G401.6 (cell line): ENCODE measurements around the gene AVPR2.

Source experiments
- FAIRE-seq: peaks from 2 replicates; lab custom pipeline; 2012; peaks lifted over from hg19 to GRCh38; lab: Jason Lieb, UNC

AVPR2 gene

DNA sequence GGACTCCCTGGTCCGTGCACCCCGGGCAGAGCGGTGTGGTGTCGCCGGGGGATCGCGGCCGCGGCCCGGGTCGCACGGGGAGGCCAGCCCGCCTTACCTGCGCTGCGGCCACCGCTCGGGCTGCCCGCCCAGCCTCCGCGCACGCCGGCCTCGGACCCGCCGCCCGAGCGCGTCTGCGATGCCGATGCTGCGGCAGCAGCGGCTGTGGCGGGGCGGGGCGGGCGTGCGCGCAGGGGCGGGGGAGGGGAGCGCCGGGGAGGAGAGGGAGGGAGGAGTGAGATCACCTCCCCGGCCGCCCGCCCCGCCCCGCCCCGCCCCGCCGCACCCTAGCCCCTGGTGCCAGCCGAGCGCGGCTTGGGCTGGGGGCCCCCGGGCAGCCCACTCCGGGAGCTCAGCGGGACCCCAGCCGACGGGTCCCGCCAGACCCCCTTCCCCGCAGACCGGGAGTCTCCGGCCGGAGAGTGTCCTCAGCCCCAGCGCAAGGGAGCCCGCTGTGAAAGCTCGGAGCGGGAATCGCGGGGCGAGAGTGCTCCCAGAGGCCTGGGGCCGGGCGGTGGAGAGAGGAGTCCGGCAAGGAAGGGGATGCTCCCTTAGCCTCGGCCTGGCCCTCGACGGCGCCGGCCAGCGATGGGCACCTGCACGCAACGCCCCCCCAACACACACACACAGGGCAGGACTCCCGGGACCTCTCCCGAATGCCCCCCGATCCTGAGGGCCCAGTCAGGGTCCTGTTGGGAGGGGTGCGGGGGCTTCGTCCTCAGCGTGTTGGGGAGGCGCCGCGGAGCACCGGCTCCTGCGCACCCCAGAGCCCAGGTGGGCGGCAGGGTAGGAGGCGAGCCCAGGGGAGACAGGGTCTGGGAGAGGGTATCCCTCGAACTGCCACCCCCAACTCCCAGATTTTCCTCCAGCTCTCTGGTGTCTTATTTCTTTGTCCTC, 18.2 kb upstream of the AVPR2 start, which contains the start of gene L1CAM:
Gene L1CAM, minus strand, starts transcription at position 206 of the 936 bp plus-strand sequence. CDS start 10,337 bp downstream, outside the sequence.
- FAIRE-seq, result no peak

DNA sequence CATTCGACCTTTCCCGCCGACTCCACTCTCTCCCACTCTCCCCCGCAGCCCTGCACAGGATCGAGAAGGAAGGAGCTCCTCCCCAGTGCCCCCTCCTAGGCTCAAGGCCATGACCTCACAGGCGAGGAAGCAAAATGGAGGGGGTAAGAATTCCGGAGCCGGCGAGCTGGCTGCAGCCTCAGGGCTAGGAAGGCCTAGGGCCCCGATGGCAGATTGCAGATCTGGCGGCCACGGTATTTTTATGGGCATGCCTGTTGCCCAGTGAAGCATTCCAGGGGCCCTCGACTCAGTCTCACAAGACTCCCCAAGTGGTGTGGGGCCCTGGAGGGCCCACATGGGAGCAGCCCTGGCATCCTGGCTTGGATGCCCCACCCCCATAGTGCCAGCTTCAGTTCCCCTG, 17.6 kb upstream of the AVPR2 start:
- peak; percentile 92 for FAIRE-seq

DNA sequence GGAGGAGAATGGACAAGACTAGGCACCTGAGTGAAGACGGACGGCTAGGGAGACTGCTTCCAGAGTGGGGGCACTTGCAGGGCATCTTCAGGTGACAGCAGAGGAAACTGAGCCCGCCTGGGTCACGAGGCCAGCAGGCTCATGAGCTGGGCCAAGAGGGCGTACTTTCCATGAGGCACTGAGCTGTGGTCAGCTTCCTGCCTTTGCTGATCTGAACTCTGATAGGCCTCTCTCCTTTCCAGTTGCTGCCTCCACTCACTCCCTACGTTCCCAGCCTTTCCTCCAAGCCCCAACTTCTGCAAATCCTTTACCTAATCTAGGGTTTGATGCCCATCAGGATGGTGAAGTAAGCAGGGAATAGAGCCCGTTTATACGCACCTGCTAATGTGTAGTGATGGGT, 17.1 kb upstream of the AVPR2 start:
- FAIRE-seq, result no peak

DNA sequence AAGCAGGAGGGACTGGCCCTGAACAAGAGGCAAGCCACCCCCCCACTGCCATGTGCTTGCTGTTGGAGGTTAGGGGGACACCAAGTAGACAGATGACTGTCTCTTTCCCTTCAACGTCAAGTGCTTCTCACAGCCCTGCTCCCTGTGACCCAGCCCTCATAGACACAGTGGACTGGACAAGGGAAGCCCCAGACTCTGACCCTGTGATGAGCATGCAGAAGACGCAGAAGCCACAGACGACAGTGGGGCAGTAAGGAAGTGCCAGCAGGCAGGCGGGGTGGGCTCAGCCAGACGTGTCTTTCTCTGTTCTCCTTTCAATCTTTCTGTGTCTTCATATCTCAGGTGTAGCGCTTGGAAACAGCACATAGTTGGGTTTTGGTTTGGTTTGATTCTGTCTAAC, 16.1 kb upstream of the AVPR2 start:
- no peak for FAIRE-seq

DNA sequence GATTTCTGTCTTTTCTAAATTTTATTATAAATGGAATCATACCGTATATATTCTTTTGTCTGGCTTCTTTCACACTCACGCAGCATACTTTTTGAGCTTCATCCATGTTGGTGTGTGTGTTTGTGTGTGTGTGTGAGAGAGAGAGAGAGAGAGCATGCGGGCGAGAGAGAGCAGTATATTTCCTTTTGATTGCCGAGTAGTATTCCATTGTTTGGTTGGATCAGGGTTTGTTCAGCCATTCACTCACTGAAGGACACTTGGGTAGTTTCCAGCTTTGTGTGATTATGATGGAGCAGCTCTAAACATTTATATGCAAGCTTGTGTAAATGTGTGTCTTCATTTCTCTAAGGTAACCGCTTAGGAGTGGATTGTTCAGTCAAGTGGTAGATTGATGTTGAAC, 15.3 kb upstream of the AVPR2 start:
- FAIRE-seq, result no peak

DNA sequence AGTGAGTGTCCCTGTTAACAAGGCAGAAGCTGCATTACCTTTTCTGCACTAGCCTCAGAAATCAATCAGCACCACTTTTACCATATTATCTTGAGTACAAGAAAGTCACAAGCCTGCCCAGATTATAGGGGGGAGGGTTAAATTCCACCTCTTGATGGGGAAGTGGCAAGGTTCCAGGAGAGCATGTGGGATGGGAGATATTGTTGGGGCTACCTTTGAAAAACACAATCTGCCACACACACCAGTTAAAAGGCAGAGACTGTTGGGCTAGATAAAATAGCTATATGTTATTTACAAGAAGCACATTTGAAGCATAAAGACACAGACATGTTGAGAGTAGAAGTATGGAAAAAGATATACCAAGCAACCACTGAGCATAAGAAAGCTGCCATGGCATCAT, 6.6 kb upstream of the AVPR2 start:
- no peak for FAIRE-seq

DNA sequence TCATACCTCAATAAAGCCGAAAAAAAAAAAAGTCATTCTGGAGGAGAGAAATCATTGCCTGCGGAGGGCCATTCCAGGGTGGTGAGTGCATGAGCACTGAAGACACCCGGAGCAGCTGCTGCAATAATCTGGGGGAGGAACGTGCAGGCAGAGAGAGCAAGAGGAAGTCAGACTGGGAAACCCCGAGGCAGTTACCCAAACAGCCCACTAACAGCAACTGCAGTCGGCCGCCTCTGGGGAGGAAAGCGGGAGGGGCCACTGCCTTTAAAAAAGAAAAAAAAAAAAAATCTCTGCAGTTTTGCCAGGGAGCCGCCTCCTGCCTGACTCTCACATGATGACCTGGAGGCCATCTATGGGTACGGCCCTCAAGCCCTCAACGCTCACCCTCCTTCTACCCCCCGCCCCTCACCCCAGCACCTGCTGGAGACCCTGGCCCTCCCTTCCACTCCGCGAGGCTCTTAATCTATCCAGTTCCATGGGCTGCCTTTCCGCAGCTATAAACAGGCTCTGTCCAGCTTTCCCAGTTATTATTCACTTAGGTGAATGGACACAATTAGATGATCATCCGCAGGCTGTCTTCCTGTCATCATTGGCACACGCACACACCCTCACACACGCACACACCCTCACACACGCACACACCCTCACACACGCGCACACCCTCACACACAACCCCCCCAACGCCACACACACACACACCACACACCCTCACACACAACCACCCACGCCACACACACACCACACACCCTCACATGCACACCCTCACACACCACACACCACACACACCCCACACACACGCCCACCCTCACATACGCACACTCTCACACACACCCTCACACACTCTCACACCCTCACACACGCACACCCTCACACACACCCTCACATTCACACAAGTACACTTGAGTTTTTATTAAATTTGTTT, 3.4 kb upstream of the AVPR2 start:
- peak; percentile 87 for FAIRE-seq

DNA sequence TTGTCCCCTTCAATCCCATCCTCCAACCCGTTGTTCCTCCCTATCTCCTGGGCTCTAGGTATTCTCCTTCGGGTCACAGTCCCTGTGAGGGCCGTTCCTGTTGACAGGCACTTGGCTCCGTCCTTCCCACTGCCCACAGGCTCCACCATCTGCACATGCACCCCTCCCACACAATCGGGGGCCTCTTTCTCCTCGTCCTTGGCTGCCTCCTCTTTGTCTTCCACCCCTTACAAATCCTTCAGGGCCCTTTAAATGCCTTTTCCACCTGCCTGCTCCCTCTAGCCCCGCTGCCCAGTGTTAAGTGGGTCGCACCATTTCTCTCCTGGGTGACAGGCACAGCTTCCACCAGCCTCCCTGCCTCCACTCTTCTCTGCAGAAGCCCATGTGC, 2.7 kb upstream of the AVPR2 start:
- FAIRE-seq, result no peak

DNA sequence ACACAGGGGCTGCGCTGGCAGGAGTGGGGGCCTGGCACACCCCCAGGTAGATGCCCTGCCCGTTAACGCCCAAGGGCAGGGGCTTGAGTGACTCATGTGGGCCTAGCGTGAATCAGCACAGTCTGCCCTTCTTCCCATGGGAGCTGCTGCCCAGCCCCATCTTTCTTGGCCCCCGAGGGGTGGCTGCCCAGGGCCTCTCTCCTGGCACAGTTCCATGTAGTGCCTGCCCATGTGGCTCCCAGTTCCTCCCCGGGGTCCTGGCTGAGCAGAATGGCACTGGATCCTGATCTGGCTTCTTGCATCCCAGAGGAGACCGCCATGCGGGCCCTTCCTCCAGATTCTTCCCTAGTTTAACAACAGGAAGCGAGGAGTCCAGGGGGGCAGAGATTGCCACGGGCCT, 2.1 kb upstream of the AVPR2 start:
- FAIRE-seq, result no peak

DNA sequence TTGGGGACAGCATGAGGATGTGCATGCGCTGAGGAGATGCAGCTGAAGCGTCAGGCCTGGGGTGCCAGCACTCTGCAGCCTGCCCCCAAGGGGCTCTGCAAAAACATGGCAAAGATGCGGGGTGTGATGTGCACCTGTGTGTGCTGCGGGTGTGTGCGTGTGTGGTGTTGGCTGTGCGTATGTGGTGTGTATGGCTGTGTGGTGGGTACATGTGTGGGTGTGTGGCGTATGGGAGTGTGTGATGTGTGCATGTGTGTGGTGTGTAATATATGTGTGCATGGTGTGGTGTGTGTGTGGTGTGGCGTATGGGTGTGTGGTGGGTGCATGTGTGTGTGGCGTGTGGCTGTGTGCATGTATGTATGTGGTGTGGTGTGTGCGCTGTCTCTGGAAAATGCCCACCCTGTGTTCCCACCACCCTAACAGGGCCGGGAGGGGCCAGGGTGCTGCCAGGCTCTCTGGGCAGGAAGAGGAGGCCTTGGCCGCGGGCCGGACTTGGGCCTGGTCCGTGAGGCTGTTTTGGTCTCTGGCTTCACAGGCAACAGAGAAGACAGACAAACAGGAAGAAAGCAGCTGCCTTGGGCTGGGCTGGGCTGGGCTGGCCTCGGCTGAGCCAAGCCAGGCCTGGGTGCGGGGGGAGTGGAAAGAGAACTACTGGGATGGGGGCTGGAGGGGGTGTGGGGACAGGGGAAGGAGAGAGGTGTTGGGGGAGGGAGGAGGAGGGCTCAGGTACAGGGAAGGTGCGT, 1.1 kb upstream of the AVPR2 start:
- no peak for FAIRE-seq

DNA sequence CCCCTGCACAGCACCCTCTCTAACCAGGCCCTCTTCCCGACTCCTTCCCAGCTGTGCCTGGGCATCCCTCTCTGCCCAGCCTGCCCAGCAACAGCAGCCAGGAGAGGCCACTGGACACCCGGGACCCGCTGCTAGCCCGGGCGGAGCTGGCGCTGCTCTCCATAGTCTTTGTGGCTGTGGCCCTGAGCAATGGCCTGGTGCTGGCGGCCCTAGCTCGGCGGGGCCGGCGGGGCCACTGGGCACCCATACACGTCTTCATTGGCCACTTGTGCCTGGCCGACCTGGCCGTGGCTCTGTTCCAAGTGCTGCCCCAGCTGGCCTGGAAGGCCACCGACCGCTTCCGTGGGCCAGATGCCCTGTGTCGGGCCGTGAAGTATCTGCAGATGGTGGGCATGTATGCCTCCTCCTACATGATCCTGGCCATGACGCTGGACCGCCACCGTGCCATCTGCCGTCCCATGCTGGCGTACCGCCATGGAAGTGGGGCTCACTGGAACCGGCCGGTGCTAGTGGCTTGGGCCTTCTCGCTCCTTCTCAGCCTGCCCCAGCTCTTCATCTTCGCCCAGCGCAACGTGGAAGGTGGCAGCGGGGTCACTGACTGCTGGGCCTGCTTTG, 1.1 kb downstream of the AVPR2 start:
- FAIRE-seq, result no peak

DNA sequence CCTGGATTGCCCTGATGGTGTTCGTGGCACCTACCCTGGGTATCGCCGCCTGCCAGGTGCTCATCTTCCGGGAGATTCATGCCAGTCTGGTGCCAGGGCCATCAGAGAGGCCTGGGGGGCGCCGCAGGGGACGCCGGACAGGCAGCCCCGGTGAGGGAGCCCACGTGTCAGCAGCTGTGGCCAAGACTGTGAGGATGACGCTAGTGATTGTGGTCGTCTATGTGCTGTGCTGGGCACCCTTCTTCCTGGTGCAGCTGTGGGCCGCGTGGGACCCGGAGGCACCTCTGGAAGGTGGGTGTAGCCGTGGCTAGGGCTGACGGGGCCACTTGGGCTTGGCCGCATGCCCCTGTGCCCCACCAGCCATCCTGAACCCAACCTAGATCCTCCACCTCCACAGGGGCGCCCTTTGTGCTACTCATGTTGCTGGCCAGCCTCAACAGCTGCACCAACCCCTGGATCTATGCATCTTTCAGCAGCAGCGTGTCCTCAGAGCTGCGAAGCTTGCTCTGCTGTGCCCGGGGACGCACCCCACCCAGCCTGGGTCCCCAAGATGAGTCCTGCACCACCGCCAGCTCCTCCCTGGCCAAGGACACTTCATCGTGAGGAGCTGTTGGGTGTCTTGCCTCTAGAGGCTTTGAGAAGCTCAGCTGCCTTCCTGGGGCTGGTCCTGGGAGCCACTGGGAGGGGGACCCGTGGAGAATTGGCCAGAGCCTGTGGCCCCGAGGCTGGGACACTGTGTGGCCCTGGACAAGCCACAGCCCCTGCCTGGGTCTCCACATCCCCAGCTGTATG, 1.8 kb downstream of the AVPR2 start:
- FAIRE-seq, result no peak

DNA sequence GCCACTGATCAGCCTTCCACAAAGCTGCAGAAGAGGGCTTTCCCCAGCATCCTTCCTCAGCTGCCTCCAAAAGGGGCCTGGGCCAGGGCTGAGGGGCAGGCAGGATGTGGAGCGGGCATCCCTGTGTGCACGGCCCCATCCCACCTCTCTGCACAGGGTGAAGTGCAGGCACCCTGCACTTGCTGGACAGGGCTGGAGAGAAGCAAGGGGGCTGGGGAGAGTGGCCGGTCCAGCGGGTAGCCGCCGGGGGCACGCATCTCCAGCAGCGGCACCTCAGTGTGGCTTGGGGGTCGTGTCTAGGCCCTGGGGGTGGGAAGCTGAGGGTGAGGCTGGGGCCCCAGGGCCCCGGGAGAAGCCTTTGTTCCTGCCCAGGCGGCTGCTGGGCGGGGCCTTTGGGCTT, 3.0 kb downstream of the AVPR2 start:
- FAIRE-seq, result no peak

DNA sequence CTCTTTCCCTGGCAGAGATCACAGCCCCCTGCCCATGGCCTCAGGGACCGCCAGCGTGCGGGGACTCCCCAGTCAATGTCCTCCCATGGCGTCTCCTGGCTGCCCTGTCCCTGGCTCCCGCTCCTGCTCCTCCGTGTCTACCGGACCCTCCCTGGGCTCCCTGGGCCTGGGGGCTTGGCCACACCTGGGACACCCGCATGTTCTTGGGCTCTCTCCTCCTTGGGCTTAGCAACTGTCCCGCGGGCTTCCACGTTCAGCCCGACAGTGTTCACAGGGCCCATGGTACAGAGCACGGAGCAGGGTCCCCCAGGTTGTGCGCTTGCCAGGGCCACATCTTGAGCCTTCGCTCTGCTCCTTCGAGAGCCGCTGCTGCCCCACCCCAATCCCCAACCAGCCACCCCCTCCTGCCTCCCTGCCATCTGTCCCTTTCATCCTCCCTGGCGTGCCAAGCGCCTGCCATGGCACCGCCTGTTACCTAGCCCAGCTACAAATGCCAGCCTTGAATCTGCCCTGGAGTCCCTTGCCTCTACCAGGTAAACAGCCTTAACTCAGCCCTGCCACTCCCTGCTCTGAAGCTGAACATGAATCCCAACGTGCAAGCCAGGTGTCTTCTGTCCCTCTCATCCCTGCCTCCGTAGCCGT, 3.9 kb downstream of the AVPR2 start:
- no peak for FAIRE-seq

DNA sequence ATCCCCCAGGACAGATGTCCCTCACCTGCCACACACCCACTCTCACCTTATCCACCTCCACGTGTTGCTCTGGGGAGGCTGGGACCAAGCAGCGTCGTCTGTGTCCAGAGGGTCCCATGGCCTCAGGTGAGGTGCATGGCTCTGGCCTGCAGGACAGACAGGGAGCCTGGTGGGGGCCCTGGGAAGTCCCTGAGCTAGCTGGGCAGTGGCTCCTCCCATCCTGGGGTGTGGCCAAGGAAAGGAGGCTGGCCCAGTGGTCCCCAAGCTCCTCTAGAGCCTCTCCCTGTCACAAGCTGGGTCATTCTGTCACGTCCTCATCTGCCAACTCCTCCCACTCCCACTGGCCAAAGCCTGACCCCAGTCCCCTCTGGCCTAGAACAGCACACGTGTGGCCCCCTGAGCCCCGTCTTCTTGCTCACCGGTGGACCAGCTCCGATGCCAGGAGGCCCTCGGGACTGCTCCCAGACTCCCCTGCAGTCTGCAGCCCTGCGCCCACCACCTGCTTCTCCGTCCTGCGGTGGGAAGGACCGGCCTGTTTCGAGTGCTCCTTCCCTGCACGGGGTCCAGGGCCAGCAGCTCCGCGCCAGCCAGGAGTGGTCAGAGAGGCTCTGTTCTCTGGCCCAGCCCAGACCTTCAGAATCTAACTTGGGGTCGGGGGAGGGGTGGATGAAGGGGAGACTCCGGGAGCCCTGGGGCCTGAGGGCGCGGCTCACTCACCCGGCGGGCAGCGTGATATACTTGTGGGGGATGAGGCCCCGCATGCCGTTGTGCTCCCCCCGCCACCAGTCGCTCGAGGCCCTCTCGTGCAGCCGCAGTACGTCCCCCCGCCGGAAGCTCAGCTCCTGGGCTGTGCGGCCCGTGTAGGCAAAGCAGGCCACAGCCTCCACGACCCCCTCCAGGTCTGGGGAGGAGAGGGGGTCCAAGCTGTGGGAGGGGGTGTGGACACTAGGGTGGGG, 4.8 kb downstream of the AVPR2 start:
- peak; percentile 58 for FAIRE-seq

DNA sequence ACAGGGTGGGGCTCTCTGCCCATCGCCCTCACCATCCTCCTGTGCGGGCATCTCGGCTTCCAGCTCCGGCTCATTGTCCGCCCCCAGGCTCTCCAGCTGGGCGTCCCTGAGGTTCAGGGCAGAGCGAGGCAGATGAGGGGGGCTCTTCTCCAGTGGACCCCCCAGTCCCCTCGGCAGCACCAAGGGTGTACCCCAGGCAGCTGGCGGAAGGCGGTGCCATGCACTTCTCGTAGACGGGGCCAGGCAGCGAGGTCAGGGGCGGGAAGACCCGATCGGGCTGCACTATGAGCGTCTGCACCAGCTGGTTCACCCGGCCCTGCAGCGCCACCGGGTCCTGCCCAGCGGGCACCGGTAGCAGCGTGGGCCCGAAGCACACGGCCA, 5.5 kb downstream of the AVPR2 start:
- no peak for FAIRE-seq

DNA sequence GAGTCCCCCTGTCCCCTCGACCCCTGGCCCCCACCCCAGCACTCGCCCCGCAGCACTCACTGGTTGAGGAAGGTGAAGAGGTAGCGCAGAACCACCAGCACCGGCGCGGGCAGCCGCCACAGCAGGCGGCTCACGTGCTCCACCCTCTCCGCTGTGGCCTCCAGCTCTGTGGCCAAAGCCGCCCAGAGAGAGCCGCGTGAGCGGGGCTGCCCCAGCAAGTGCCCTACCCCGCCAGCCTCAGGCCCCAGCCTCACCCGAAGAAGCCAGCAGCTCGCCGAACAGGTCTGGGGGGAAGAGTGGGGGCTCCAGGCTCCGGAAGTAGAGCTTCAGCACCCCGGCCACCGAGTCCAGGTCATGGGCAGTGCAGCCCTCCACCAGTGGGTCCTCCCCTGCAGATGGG, 6.0 kb downstream of the AVPR2 start:
- FAIRE-seq, result no peak

DNA sequence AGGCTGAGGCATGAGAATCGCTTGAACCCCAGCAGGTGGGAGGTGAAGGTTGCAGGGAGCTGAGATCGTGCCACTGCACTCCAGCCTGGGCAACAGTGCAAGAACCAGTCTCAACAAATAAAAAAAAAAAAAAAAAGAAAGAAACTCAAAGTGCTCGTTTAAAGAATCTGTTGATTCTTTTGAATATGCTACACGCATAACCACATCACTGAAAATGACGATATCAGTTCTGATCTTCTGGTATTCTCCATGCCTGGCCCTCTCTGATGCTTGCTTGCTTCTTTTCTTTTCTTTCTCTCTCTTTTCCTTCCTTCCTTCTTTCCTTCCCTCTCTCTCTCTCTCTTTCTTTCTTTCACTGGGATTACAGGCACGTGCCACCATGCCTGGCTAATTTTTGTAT, 7.3 kb downstream of the AVPR2 start:
- FAIRE-seq, result no peak

DNA sequence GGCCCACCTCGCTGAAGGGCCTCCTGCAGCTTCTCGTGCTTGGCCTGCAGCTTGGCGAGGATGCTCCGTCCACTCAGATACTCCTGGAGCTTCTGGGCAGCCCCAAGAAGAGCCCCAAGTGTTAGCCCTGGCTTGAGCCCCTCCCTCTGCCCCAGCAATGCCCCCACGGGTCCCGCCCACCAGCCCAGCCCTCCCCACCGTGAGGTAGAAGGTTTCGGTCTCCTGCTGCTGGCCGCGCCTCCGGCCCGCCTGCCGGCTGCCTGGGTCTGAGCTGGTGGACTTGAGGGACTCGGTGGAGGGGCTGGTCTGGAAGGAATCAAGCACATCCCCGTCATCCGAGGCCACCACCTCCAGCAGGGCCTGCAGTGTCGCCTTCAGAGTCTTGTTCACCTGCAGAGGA, 8.7 kb downstream of the AVPR2 start:
- no peak for FAIRE-seq

DNA sequence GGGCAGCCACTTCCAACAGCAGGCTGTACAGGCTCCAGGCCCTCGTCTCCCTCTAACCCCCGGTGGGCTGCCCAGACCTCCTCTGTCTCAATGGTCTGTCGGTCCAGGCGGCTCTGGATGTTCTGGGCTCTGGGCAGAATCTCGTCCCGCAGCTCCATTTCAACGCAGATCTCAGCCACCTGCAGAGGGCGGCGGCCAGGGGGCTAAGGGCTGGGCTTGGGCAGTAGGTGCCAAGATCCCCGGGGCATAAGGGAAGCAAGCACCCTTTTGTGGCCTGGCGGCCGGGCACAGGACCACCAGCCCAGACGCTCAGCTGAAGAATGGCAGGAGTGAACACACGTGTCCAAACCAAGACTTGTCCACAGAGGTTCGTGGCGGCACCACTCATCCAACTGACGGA, 9.2 kb downstream of the AVPR2 start:
- no peak for FAIRE-seq
